ENCODE data around the gene IL1RAPL2. TPM values are rescaled to one million over a fixed set of nuclear protein-coding genes. Genes with fewer than 3 reads are reported as not detected.
A peak's percentile ranks its signal among the peaks of the same experiment; 100 is the strongest.

Gene IL1RAPL2
- total RNA-seq, 1 donor from 2014 or later = not detected

GRCh38 chrX:104564335-104564734 is 1.7 kb upstream of the IL1RAPL2 start:
- TF ChIP-seq EZH2phosphoT487 (IDR thresholded peaks at IDR 0.05) (no peak), EZH2 (IDR thresholded peaks at IDR 0.05) (no peak), CTCF (IDR thresholded peaks at IDR 0.05) (no peak)
- no peak overlapping the region for H3K27ac Mint-ChIP-seq
- no peak for DNase-seq (ENCODE audit: low spot score)
- H3K4me1 Mint-ChIP-seq = peaks cover 6% of the 10 kb centered on the region
- no peak overlapping the region for H3K4me3 Mint-ChIP-seq
- no peak overlapping the region for H3K27ac ChIP-seq
- H4K20me1 ChIP-seq (ENCODE audit: low read depth) = no peaks in the 10 kb centered on the region
- H3K9me3 ChIP-seq (ENCODE audit: low read depth) = no peaks in the 10 kb centered on the region
- H3K9me3 Mint-ChIP-seq = peaks cover 2% of the 10 kb centered on the region
- H2AFZ ChIP-seq (replicated peaks) = no peak overlapping the region
- no peaks in the 10 kb centered on the region for H3F3A ChIP-seq (ENCODE audit: low read depth)
- no peak overlapping the region for H3K9ac ChIP-seq
- H3K4me1 ChIP-seq = no peaks in the 10 kb centered on the region
- H3K4me3 ChIP-seq = no peak overlapping the region
- H3K4me2 ChIP-seq = no peak overlapping the region
- H3K36me3 Mint-ChIP-seq = no peaks in the 10 kb centered on the region
- H3K36me3 ChIP-seq = no peaks in the 10 kb centered on the region
- peaks cover 34% of the 10 kb centered on the region for H3K27me3 Mint-ChIP-seq (ENCODE audit: insufficient read depth, low read depth)
- no peaks in the 10 kb centered on the region for H3K79me2 ChIP-seq (ENCODE audit: low read depth)
- peaks cover 48% of the 10 kb centered on the region for H3K27me3 ChIP-seq

DNA sequence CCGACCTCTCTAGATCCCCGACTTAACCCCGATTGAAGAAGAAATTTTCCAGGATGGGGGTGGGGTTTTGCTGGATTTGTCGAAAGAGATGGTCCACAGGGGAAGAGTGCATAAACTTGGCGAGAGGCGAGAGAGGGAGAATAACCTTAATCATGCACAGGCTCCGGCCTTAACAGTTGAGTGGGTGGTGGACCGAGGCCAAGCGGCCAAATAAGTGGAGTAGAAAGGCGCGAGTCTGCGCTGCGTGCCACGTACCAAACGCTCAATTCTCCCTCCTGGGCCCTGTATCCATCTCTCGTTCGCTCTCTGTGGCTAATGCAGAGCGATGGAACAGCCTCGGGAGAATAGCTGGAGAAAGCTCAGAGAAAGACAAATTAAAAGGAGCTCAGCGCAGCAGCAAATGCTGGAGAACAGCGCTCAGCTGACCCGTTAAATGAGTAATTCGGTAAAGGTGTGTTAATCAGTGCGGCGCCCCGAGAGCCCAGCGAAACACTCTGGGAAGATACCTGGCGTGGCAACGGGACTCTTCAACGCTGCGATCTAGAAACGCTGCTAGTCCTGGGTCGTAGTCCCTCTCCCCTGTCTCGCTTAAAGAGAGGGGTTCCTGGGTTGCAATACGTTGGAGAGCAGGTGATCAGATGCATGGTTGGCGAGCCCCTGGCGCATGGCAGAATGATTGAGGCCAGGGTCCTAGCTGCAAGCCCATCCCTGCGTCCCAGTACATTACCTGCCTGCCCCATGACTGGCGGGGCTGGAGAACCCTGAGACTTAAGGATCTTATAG is 887 bp upstream of the IL1RAPL2 start:
- Mint-ChIP-seq H3K4me3 (peak overlapping the region; percentile 88), H3K27me3 (ENCODE audit: insufficient read depth, low read depth) (peaks cover 34% of the 10 kb centered on the region), H3K4me1 (peaks cover 6% of the 10 kb centered on the region), H3K9me3 (peaks cover 2% of the 10 kb centered on the region), H3K27ac (no peak overlapping the region), H3K36me3 (no peaks in the 10 kb centered on the region)
- no peak for TF ChIP-seq EZH2phosphoT487 (IDR thresholded peaks at IDR 0.05)
- no peak for TF ChIP-seq EZH2 (IDR thresholded peaks at IDR 0.05)
- no peak for TF ChIP-seq CTCF (IDR thresholded peaks at IDR 0.05)
- no peaks in the 10 kb centered on the region for H3K36me3 ChIP-seq
- no peak overlapping the region for H3K4me2 ChIP-seq
- H3K9ac ChIP-seq = no peak overlapping the region
- peaks cover 56% of the 10 kb centered on the region for H3K27me3 ChIP-seq
- H3K79me2 ChIP-seq (ENCODE audit: low read depth) = no peaks in the 10 kb centered on the region
- H2AFZ ChIP-seq (replicated peaks) = no peak overlapping the region
- H4K20me1 ChIP-seq (ENCODE audit: low read depth) = no peaks in the 10 kb centered on the region
- H3K9me3 ChIP-seq (ENCODE audit: low read depth) = no peaks in the 10 kb centered on the region
- no peak for DNase-seq (ENCODE audit: low spot score)
- H3K4me1 ChIP-seq = no peaks in the 10 kb centered on the region
- no peaks in the 10 kb centered on the region for H3F3A ChIP-seq (ENCODE audit: low read depth)
- no peak overlapping the region for H3K27ac ChIP-seq
- H3K4me3 ChIP-seq = no peak overlapping the region

DNA sequence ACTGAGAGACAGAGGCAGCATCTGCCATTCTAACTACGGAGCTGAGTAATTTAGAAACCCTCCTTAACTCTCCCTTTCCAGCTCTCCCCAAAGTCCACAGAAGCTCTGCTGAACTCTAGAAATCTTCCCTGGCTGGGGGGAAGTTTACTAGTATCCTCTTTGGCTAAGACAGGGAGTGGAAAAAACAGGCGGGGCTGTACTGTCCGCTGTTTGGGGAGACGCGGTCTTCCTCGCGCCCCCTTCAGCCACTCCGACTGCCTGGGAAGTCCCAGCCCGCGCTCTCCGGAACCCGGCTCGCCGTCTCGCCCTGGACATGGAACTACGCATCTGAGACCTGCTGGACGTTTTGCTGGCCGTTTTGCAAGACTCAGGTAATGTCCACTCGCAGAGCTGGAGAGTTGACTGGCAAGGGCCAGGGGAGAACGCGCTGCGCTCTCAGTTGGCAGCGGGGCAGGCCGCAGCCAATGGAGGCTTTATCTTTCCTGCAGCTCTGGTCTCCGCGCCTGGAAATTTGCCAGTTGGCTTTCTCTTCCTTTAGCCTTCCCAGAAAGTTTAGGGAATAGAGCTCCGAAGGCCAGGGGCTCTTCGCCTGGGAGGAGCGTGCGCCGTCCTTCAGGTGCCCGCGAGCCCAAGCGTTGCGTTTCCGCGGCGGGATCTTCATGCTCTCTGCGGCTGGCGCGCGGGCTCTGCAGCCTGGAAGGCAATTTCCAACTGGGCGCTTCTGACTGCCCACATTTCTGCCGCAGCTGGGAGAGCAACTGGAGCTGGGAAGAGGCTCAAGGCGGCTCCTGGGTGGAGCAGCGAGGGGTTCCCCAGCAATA is 892 bp downstream of the IL1RAPL2 start:
- peak overlapping the region; percentile 77 for H2AFZ ChIP-seq (replicated peaks)
- peaks cover 34% of the 10 kb centered on the region for H3K27me3 Mint-ChIP-seq (ENCODE audit: insufficient read depth, low read depth)
- H3K9ac ChIP-seq = no peak overlapping the region

More for the DNA sequence above, 892 bp downstream of the IL1RAPL2 start:
- H3K4me1 ChIP-seq = no peaks in the 10 kb centered on the region
- H3K36me3 ChIP-seq = no peaks in the 10 kb centered on the region
- H3K9me3 ChIP-seq (ENCODE audit: low read depth) = no peaks in the 10 kb centered on the region
- no peaks in the 10 kb centered on the region for H3K79me2 ChIP-seq (ENCODE audit: low read depth)
- peaks cover 74% of the 10 kb centered on the region for H3K27me3 ChIP-seq
- peak; percentile 44 for TF ChIP-seq EZH2 (IDR thresholded peaks at IDR 0.05)
- peak; percentile 37 for TF ChIP-seq EZH2phosphoT487 (IDR thresholded peaks at IDR 0.05)
- TF ChIP-seq CTCF (IDR thresholded peaks at IDR 0.05) = no peak
- no peak overlapping the region for H3K27ac ChIP-seq
- DNase-seq (ENCODE audit: low spot score) = peak; percentile 43
- Mint-ChIP-seq H3K27ac (no peak overlapping the region), H3K36me3 (no peaks in the 10 kb centered on the region), H3K4me1 (peaks cover 6% of the 10 kb centered on the region), H3K9me3 (no peaks in the 10 kb centered on the region), H3K4me3 (peak overlapping the region; percentile 88)
- H3F3A ChIP-seq (ENCODE audit: low read depth) = no peaks in the 10 kb centered on the region
- peak overlapping the region; percentile 59 for H3K4me3 ChIP-seq
- no peaks in the 10 kb centered on the region for H4K20me1 ChIP-seq (ENCODE audit: low read depth)
- H3K4me2 ChIP-seq = peak overlapping the region; percentile 91

All from neural progenitor cell (in vitro differentiated cells).